A673 (cell line): ENCODE measurements around the gene SPATS2L.
"Not testable (repeated sequence)": the region's sequence is repeated elsewhere in the genome, so short reads cannot be mapped to it uniquely, and the experiment has no call there.

Experiments
- CTCF ChIP-seq: fragments of 300-800, 200-600 bp; sonication (generic); conservative IDR thresholded peaks from 2 replicates; pipeline ENCODE4 v1.5.1; 2017; ENCODE audit warnings: low read depth, mild to moderate bottlenecking, antibody characterized with exemption, low read length, moderate library complexity, mixed read lengths
- EZH2 ChIP-seq: fragments of 200-600 bp; sonication (generic); IDR thresholded peaks from 2 replicates; pipeline ENCODE4 v1.6.1; 2017; ENCODE audit warnings: borderline replicate concordance, low read depth, mild to moderate bottlenecking, mixed read lengths, antibody characterized with exemption, low read length; ENCODE audit not compliant: poor library complexity, severe bottlenecking

- not testable (repeated sequence) for TF ChIP-seq CTCF, EZH2
Measured at GRCh38 chr2:200344202-200344601, 37.7 kb downstream of the SPATS2L start.
